Common myeloid progenitor, CD34-positive (primary cell): ENCODE measurements around the gene PLEKHA8.
"Not testable (repeated sequence)": the region's sequence is repeated elsewhere in the genome, so short reads cannot be mapped to it uniquely, and the experiment has no call there.

Experiments
- CTCF ChIA-PET: fragments of 350-600 bp; sonication (Branson Sonifier 250); formaldehyde crosslinking; loops from one replicate; lab custom pipeline; 2021; ENCODE audit warnings: antibody characterized with exemption; lab: Charles Lee
- POLR2A ChIA-PET: fragments of 350-600 bp; sonication (Branson Sonifier 250); formaldehyde crosslinking; loops from one replicate; lab custom pipeline; 2021; ENCODE audit warnings: antibody characterized with exemption; lab: Charles Lee
- DNase-seq, 3 donors: peaks; one replicate each; pipeline versions ENCODE4 v3.0.0 to v3.0.0-alpha.2; 2013
- H3K27ac ChIP-seq, 2 experiments: 1 replicate in 1 of 2; 2 replicates in 1 of 2; pipeline ENCODE4 v1.7.0; 2013; ENCODE audit warnings: inconsistent platforms in 2 of 2, low read length in 2 of 2, mild to moderate bottlenecking in 2 of 2, low read depth in 1 of 2, moderate library complexity in 1 of 2; ENCODE audit not compliant: severe bottlenecking in 2 of 2, insufficient read depth in 1 of 2, poor library complexity in 1 of 2
- H3K27me3 ChIP-seq, 5 experiments: replicated peaks in 2 of 5; 1 replicate in 3 of 5; 2 replicates in 2 of 5; pipeline versions ENCODE4 v1.6.1 to v1.7.0; 2013; ENCODE audit warnings: low read length in 4 of 5, mild to moderate bottlenecking in 2 of 5, moderate library complexity in 2 of 5, inconsistent platforms in 1 of 5; ENCODE audit not compliant: insufficient read depth in 5 of 5, control insufficient read depth in 4 of 5
- H3K36me3 ChIP-seq, 4 experiments: 1 replicate in 2 of 4; 2 replicates in 2 of 4; pipeline versions ENCODE4 v1.6.1 to v1.7.0; 2013; ENCODE audit warnings: low read length in 3 of 4, control low read depth in 1 of 4, mild to moderate bottlenecking in 1 of 4; ENCODE audit not compliant: control insufficient read depth in 4 of 4, insufficient read depth in 4 of 4
- H3K4me1 ChIP-seq, 4 experiments: 1 replicate in 3 of 4; 2 replicates in 1 of 4; pipeline versions ENCODE4 v1.6.1 to v1.7.1; 2013; ENCODE audit warnings: low read length in 3 of 4, mild to moderate bottlenecking in 3 of 4, control low read depth in 1 of 4, inconsistent platforms in 1 of 4, moderate library complexity in 1 of 4; ENCODE audit not compliant: control insufficient read depth in 4 of 4, insufficient read depth in 4 of 4; ENCODE audit errors: control extremely low read depth in 1 of 4
- H3K4me3 ChIP-seq, 7 experiments: 1 replicate in 4 of 7; 2 replicates in 3 of 7; pipeline versions ENCODE4 v1.5.1 to v1.7.0; 2013; ENCODE audit warnings: mild to moderate bottlenecking in 7 of 7, low read length in 6 of 7, moderate library complexity in 6 of 7, inconsistent platforms in 2 of 7, low read depth in 2 of 7, control low read depth in 1 of 7; ENCODE audit not compliant: insufficient read depth in 4 of 7, control insufficient read depth in 1 of 7; ENCODE audit errors: extremely low read depth in 1 of 7
- H3K9me3 ChIP-seq, 5 experiments: 1 replicate in 4 of 5; 2 replicates in 1 of 5; pipeline versions ENCODE4 v1.6.1 to v1.7.1; 2013; ENCODE audit warnings: low read length in 4 of 5, mild to moderate bottlenecking in 2 of 5, inconsistent platforms in 1 of 5, low read depth in 1 of 5, moderate library complexity in 1 of 5; ENCODE audit not compliant: control insufficient read depth in 4 of 5, insufficient read depth in 2 of 5; ENCODE audit errors: control extremely low read depth in 1 of 5
- WGBS: methylation state at CpG from one replicate; pipeline ENCODE4 v1.1.5; 2013; ENCODE audit not compliant: insufficient coverage; 5-methylcytosine and 5-hydroxymethylcytosine counted together

PLEKHA8 gene

DNA sequence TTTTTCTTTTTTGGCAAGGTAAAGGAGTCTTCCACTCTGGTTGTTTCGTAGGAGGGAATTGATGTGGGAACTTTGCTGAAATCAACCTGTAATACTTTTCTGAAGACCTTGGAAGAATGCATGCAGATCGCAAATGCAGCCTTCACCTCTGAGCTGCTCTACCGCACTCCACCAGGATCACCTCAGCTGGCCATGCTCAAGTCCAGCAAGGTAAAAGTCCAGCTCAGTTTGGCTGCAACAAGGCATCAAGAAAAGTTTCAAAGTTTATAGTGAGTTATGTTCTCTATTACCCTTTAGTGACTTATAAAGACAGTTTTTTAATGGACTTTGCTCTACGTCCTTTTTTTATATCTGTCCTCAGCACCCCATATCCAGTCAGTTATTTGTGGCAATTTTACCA lies 21.0 kb downstream of the PLEKHA8 start:
- WGBS = 97% methylated on average over 3 of the region's 4 CpGs

DNA sequence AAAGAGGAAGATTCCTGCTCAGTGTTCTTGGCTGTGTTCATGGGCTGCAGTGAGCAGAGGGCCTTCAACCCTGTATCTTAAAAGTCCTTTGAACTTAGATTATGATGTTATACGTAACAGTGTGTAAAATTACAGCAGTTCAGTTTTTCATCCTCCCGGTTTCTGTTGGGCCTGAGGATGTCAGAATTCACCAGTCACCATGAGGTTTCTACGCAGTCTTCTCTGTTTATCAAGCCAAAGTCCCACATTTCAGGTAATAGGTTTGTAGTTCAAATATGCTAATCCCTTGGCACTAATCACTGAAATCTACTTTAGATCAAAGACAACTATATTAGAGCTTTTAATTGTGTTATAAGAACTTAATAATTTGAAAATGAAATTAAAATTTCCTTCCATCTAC lies 24.9 kb downstream of the PLEKHA8 start:
- Histone ChIP-seq H3K4me1 (no peaks in the 10 kb centered on the region), H3K36me3 (peaks cover 9 to 14% (median 11%) of the 10 kb centered on the region in 4 experiments), H3K27ac (no peak overlapping the region), H3K27me3 (no peaks in the 10 kb centered on the region), H3K4me3 (no peak overlapping the region), H3K9me3 (peaks cover 0 to 2% (median 0%) of the 10 kb centered on the region in 5 experiments)
- ChIA-PET POLR2A (no interaction called here), CTCF (interaction anchor here (3.3 kb wide), 1 partner anchor 8 kb away, joined by 12 read pairs; no protein-coding TSS in a partner anchor)
- WGBS = 100% methylated on average over 3 of the region's 3 CpGs
- no peak for DNase-seq

More for the DNA sequence above, 21.0 kb downstream of the PLEKHA8 start:
- CTCF ChIA-PET = interaction anchor here (1.1 to 1.5 kb wide), 4 partner anchors 8 to 93 kb away, joined by 3 to 4 read pairs (median 3); no protein-coding TSS in a partner anchor
- Histone ChIP-seq H3K27ac (no peak overlapping the region), H3K27me3 (no peaks in the 10 kb centered on the region), H3K4me3 (no peak overlapping the region), H3K4me1 (no peaks in the 10 kb centered on the region), H3K36me3 (peaks cover 6 to 22% (median 18%) of the 10 kb centered on the region in 4 experiments), H3K9me3 (no peaks in the 10 kb centered on the region)
- POLR2A ChIA-PET = no interaction called here
- no peak for DNase-seq

DNA sequence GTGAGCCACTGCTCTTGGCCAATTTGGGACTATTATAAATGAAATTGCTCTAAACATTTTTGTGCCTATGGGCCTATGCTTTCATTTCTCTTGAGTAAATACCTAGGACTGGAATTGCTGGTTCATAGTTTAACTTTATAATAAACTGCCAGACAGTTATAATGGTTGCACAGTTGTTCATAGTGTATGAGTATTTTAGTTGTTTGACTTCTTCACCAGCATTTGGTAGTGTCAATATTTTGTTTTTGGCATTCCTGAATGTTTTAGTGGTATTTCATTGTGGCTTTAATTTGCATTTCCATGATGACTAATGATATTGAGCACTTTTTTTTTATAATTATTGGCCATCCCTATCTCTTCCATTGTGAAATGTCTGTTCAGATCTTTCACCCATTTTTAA lies 29.5 kb downstream of the PLEKHA8 start:
- H3K4me1 ChIP-seq = no peaks in the 10 kb centered on the region
- ChIA-PET POLR2A (no interaction called here), CTCF (interaction anchor here (9.8 kb wide), 1 partner anchor 104 kb away, joined by 108 read pairs; no protein-coding TSS in a partner anchor)
- H3K27ac ChIP-seq = no peak overlapping the region
- H3K36me3 ChIP-seq = peaks cover 3 to 9% (median 5%) of the 10 kb centered on the region in 4 experiments
- DNase-seq = no peak
- H3K27me3 ChIP-seq = no peaks in the 10 kb centered on the region
- peaks cover 0 to 4% (median 0%) of the 10 kb centered on the region in 5 experiments for H3K9me3 ChIP-seq
- no peak overlapping the region for H3K4me3 ChIP-seq

DNA sequence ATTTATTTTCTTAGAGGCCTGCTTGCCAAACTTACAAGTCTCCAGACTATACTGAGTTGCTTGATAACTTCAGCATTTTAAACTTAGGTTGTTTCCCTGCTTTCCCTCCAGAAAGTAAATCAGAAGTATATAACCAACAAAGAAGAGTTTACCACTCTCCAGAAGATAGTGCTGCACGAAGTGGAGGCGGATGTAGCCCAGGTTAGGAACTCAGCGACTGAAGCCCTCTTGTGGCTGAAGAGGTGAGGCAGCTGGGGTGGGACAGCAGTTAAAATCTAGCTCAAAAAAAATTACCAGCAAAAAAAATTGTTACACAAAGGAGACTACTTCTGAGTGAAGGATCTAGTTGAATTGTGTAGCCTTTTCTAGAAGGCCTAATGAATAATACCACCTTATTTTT lies 33.6 kb downstream of the PLEKHA8 start:
- not testable (repeated sequence) for H3K4me1 ChIP-seq, H3K4me3 ChIP-seq, H3K27me3 ChIP-seq, H3K27ac ChIP-seq, H3K36me3 ChIP-seq, H3K9me3 ChIP-seq
- CTCF ChIA-PET = interaction anchor here (0.6 to 9.8 kb wide), 42 partner anchors 10 to 507 kb away, joined by 3 to 108 read pairs (median 4); partner anchors contain the start of genes FKBP14 and PLEKHA8
- DNase-seq = peak; percentile 49 to 73 (median 69)
- WGBS = no CpG with 5 or more reads among the region's 3 CpGs
- POLR2A ChIA-PET = interaction anchor here (0.6 kb wide), 1 partner anchor 13 kb away, joined by 3 read pairs; no protein-coding TSS in a partner anchor

DNA sequence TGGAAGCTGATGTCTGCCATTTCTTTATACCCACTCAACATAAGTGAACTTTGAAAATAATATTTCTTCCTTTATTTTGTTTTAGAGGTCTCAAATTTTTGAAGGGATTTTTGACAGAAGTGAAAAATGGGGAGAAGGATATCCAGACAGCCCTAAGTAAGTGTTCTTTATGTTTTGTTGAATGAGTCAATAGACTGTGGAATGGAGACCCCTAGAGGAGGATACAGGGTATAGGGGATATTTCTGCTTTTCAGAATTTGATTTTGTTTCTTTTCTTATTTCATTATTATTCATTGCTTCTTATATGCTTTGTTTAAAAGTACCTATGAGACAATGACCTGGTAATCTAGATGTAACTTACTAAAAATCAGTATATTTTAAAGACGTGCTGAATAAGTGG lies 34.4 kb downstream of the PLEKHA8 start:
- Histone ChIP-seq H3K4me1 (no peaks in the 10 kb centered on the region), H3K27ac (no peak overlapping the region), H3K36me3 (peaks cover 0 to 3% (median 1%) of the 10 kb centered on the region in 4 experiments), H3K27me3 (no peaks in the 10 kb centered on the region), H3K9me3 (peaks cover 0 to 4% (median 0%) of the 10 kb centered on the region in 5 experiments), H3K4me3 (no peak overlapping the region)
- no CpG with 5 or more reads among the region's 1 CpG for WGBS
- CTCF ChIA-PET = interaction anchor here (0.7 to 9.8 kb wide), 26 partner anchors 11 to 307 kb away, joined by 3 to 108 read pairs (median 4); partner anchors contain the start of genes FKBP14 and PLEKHA8
- POLR2A ChIA-PET = no interaction called here
- peak; percentile 54 to 69 (median 68) for DNase-seq

DNA sequence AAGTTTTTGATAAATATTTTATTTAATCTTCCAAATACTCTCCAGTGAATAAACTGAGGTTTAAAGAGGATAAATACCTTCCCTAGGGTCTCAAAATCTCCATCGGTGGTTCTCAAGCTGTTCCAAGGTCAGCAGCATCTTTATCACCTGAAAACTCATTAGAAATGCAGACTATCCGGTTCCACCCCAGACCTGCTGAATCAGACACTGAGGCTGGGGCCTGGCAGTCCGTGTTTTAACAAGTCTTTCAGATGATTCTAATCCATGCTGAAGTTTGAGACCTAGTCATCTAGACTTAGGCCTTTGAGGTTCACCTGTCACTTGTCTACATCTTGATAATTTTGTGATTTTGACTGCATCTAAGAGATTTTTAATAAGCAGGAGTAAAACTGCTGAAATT lies 37.5 kb downstream of the PLEKHA8 start:
- Histone ChIP-seq H3K4me1 (no peaks in the 10 kb centered on the region), H3K4me3 (no peak overlapping the region), H3K27ac (no peak overlapping the region), H3K27me3 (no peaks in the 10 kb centered on the region), H3K9me3 (no peaks in the 10 kb centered on the region), H3K36me3 (peaks cover 0 to 7% (median under 1%) of the 10 kb centered on the region in 4 experiments)
- ChIA-PET POLR2A (no interaction called here), CTCF (interaction anchor here (1.0 to 9.8 kb wide), 5 partner anchors 21 to 319 kb away, joined by 3 to 108 read pairs (median 3); no protein-coding TSS in a partner anchor)
- 93% methylated on average over 3 of the region's 3 CpGs for WGBS
- no peak for DNase-seq

DNA sequence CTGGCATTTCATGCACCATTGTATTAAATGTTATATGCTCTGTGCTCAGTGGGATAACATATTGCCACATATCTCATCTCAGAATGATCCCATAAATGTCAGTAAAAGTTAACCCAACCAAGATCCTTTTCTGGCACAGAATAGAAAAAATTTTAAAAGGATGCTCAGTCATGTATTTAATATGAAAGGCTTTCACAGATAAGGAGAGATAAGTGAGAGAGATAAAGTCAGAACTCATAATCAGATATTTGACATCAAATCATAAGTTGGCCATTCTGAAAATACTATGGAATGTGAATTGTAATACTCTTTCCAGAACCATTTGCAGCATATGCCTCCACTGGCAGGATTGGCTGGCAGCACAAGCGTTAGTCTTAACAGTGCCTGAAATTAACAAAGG lies 38.5 kb downstream of the PLEKHA8 start:
- 88% methylated on average over 1 of the region's 1 CpG for WGBS
- Histone ChIP-seq H3K27ac (no peak overlapping the region), H3K36me3 (peaks cover 0 to 7% (median 2%) of the 10 kb centered on the region in 4 experiments), H3K4me3 (no peak overlapping the region), H3K27me3 (no peaks in the 10 kb centered on the region), H3K4me1 (no peaks in the 10 kb centered on the region), H3K9me3 (no peaks in the 10 kb centered on the region)
- CTCF ChIA-PET = interaction anchor here (1.9 to 9.8 kb wide), 2 partner anchors 19 to 113 kb away, joined by 4 to 108 read pairs; no protein-coding TSS in a partner anchor
- POLR2A ChIA-PET = no interaction called here
- no peak for DNase-seq
